H1 (cell line): ENCODE data around the gene KRTAP5-1. TPM values are rescaled to one million over a fixed set of nuclear protein-coding genes. Genes with fewer than 3 reads are reported as not detected.

Source experiments
- CTCF ChIA-PET: fragments of 300-600 bp; sonication (Branson Sonifier 250); formaldehyde crosslinking; loops from one replicate; lab custom pipeline; 2021; ENCODE audit not compliant: partially characterized antibody; lab: Charles Lee
- POLR2A ChIA-PET: fragments of 300-600 bp; sonication (Branson Sonifier 250); formaldehyde crosslinking; loops from one replicate; lab custom pipeline; 2021; ENCODE audit warnings: inconsistent platforms; ENCODE audit not compliant: partially characterized antibody; lab: Charles Lee
- DNase-seq, 2 experiments: peaks; one replicate each; pipeline versions ENCODE4 v3.0.0 to v3.0.0-alpha.2; 2010 to 2022; ENCODE audit warnings: low spot score in 2 of 2, low read depth in 1 of 2, mixed read lengths in 1 of 2
- FAIRE-seq: peaks from 2 replicates; lab custom pipeline; 2011; peaks lifted over from hg19 to GRCh38; lab: Jason Lieb, UNC
- H2AFZ ChIP-seq: 2 replicates; pipeline ENCODE4 v1.8.1; 2012; ENCODE audit warnings: low read length, inconsistent platforms
- H2AK5ac ChIP-seq: 2 replicates; pipeline ENCODE4 v1.6.1; 2013; ENCODE audit warnings: low read depth, low read length
- H2BK120ac ChIP-seq: replicated peaks from 2 replicates; pipeline ENCODE3; 2013; ENCODE audit warnings: low read depth, low read length, inconsistent platforms
- H2BK12ac ChIP-seq: 2 replicates; pipeline ENCODE4 v1.6.1; 2013; ENCODE audit warnings: low read depth, low read length
- H2BK15ac ChIP-seq: 2 replicates; pipeline ENCODE4 v1.6.1; 2013; ENCODE audit warnings: low read length
- H2BK20ac ChIP-seq: 2 replicates; pipeline ENCODE4 v1.6.1; 2013; ENCODE audit warnings: low read length
- H2BK5ac ChIP-seq: 2 replicates; pipeline ENCODE4 v1.6.1; 2013; ENCODE audit warnings: low read depth, low read length
- H3K14ac ChIP-seq: 2 replicates; pipeline ENCODE4 v1.6.1; 2013; ENCODE audit warnings: inconsistent platforms; ENCODE audit not compliant: insufficient read length
- H3K18ac ChIP-seq: 2 replicates; pipeline ENCODE4 v1.6.1; 2013; ENCODE audit warnings: low read length; ENCODE audit errors: extremely low read depth
- H3K23ac ChIP-seq: 2 replicates; pipeline ENCODE4 v1.6.1; 2013; ENCODE audit warnings: inconsistent platforms; ENCODE audit not compliant: insufficient read length
- H3K23me2 ChIP-seq: 2 replicates; pipeline ENCODE4 v1.6.1; 2013; ENCODE audit warnings: low read depth, low read length
- H3K27ac ChIP-seq: 2 replicates; pipeline ENCODE4 v1.6.1; 2011; ENCODE audit warnings: low read depth, low read length, inconsistent platforms
- H3K27me3 ChIP-seq, 4 experiments: replicated peaks in 1 of 4; 1 replicate in 1 of 4; 2 replicates in 3 of 4; pipeline versions ENCODE4 v1.6.1 to v1.8.1; 2011 to 2013; ENCODE audit warnings: low read length in 3 of 4, mild to moderate bottlenecking in 3 of 4, inconsistent platforms in 2 of 4, mixed read lengths in 2 of 4, moderate library complexity in 1 of 4; ENCODE audit not compliant: control insufficient read depth in 3 of 4, insufficient read depth in 3 of 4; ENCODE audit errors: extremely low read depth in 1 of 4
- H3K36me3 ChIP-seq, 4 experiments: 2 replicates each; pipeline versions ENCODE4 v1.6.1 to v1.8.1; 2011 to 2013; ENCODE audit warnings: mild to moderate bottlenecking in 4 of 4, low read length in 3 of 4, moderate library complexity in 2 of 4, control low read depth in 1 of 4, inconsistent platforms in 1 of 4; ENCODE audit not compliant: insufficient read depth in 4 of 4, control insufficient read depth in 2 of 4
- H3K4ac ChIP-seq: replicated peaks from 2 replicates; pipeline ENCODE3; 2013; ENCODE audit warnings: low read length, low read depth, mixed read lengths, inconsistent platforms; ENCODE audit not compliant: insufficient read length
- H3K4me1 ChIP-seq, 4 experiments: replicated peaks in 1 of 4; 1 replicate in 1 of 4; 2 replicates in 3 of 4; pipeline versions ENCODE4 v1.6.1 to v1.8.1; 2011 to 2013; ENCODE audit warnings: low read length in 3 of 4, inconsistent platforms in 2 of 4, mixed read lengths in 1 of 4; ENCODE audit not compliant: insufficient read depth in 4 of 4, control insufficient read depth in 3 of 4
- H3K4me2 ChIP-seq, 2 experiments: 2 replicates each; pipeline versions ENCODE4 v1.6.1 to v1.8.1; 2011 to 2013; ENCODE audit warnings: low read depth in 2 of 2, low read length in 2 of 2, control low read depth in 1 of 2, inconsistent platforms in 1 of 2, mild to moderate bottlenecking in 1 of 2; ENCODE audit not compliant: insufficient read depth in 1 of 2
- H3K4me3 ChIP-seq, 4 experiments: fragments of 200-600, 300-600 bp in 1 of 4; sonication (generic), shearing (Covaris generic), sonication (Bioruptor Twin) in 1 of 4; 2 replicates each; pipeline versions ENCODE4 v1.5.1 to v1.8.1; 2011 to 2016; ENCODE audit warnings: low read length in 4 of 4, low read depth in 3 of 4, control low read depth in 2 of 4, inconsistent platforms in 2 of 4, mild to moderate bottlenecking in 2 of 4, mixed read lengths in 1 of 4, moderate library complexity in 1 of 4; ENCODE audit not compliant: insufficient read depth in 2 of 4; ENCODE audit errors: extremely low read depth in 1 of 4
- H3K56ac ChIP-seq: replicated peaks from 2 replicates; pipeline ENCODE3; 2013; ENCODE audit warnings: low read depth, mild to moderate bottlenecking, mixed read lengths, low read length, inconsistent platforms; ENCODE audit not compliant: insufficient read length
- H3K79me1 ChIP-seq: 2 replicates; pipeline ENCODE4 v1.6.1; 2013; ENCODE audit warnings: low read depth, low read length, control low read depth
- H3K79me2 ChIP-seq, 2 experiments: 2 replicates each; pipeline versions ENCODE4 v1.6.1 to v1.8.1; 2012 to 2013; ENCODE audit warnings: low read length in 2 of 2, mild to moderate bottlenecking in 2 of 2, inconsistent platforms in 1 of 2; ENCODE audit not compliant: insufficient read depth in 2 of 2, control insufficient read depth in 1 of 2
- H3K9ac ChIP-seq, 4 experiments: replicated peaks in 1 of 4; 1 replicate in 1 of 4; 2 replicates in 3 of 4; pipeline versions ENCODE4 v1.6.1 to v1.8.1; 2011 to 2013; ENCODE audit warnings: low read depth in 3 of 4, low read length in 3 of 4, control low read depth in 2 of 4, mild to moderate bottlenecking in 2 of 4, moderate library complexity in 2 of 4, inconsistent platforms in 1 of 4; ENCODE audit errors: extremely low read depth in 1 of 4
- H3K9me3 ChIP-seq, 2 experiments: 2 replicates each; pipeline versions ENCODE4 v1.6.1 to v1.8.1; 2012 to 2013; ENCODE audit warnings: mild to moderate bottlenecking in 2 of 2, moderate library complexity in 2 of 2, control low read depth in 1 of 2, inconsistent platforms in 1 of 2, low read depth in 1 of 2, low read length in 1 of 2, mixed read lengths in 1 of 2; ENCODE audit not compliant: insufficient read depth in 2 of 2
- H4K20me1 ChIP-seq, 2 experiments: replicated peaks in 1 of 2; 2 replicates each; pipeline versions ENCODE3 to v1.8.1; 2011 to 2013; ENCODE audit warnings: inconsistent platforms in 2 of 2, low read length in 2 of 2, mild to moderate bottlenecking in 1 of 2; ENCODE audit not compliant: insufficient read depth in 2 of 2, control insufficient read depth in 1 of 2
- H4K5ac ChIP-seq: 2 replicates; pipeline ENCODE4 v1.6.1; 2013; ENCODE audit warnings: low read length, low read depth, mixed read lengths, inconsistent platforms; ENCODE audit not compliant: insufficient read length
- H4K8ac ChIP-seq: 2 replicates; pipeline ENCODE4 v1.8.0; 2013; ENCODE audit warnings: mild to moderate bottlenecking, moderate library complexity, low read length, inconsistent platforms; ENCODE audit not compliant: insufficient read depth; ENCODE audit errors: extremely low read depth
- H4K91ac ChIP-seq: replicated peaks from 2 replicates; pipeline ENCODE3; 2013; ENCODE audit warnings: low read length, mixed read lengths, inconsistent platforms; ENCODE audit not compliant: insufficient read length
- CBX8 ChIP-seq: fragments of 300-800, 300-1000 bp; sonication (generic); IDR thresholded peaks from 2 replicates; pipeline ENCODE4 v1.7.1; 2016; ENCODE audit warnings: low read depth, low read length, borderline replicate concordance
- CTCF ChIP-seq, 3 experiments: IDR thresholded peaks; 1 replicate in 2 of 3; 2 replicates in 1 of 3; pipeline versions ENCODE4 v1.5.1 to v1.6.1; 2011; ENCODE audit warnings: low read length in 3 of 3, mild to moderate bottlenecking in 3 of 3, inconsistent platforms in 2 of 3, low read depth in 1 of 3, moderate library complexity in 1 of 3; ENCODE audit not compliant: insufficient read depth in 1 of 3; ENCODE audit errors: control extremely low read depth in 1 of 3
- RAD21 ChIP-seq, 2 experiments: IDR thresholded peaks in 1 of 2; conservative IDR thresholded peaks in 1 of 2; 2 replicates each; pipeline ENCODE4 v1.6.1; 2011; ENCODE audit warnings: low read depth in 2 of 2, low read length in 2 of 2, improper control_type of control experiment in 1 of 2, inconsistent platforms in 1 of 2, mild to moderate bottlenecking in 1 of 2, moderate library complexity in 1 of 2
- RFX5 ChIP-seq: IDR thresholded peaks from 2 replicates; pipeline ENCODE4 v1.6.1; 2011; ENCODE audit warnings: low read depth, low read length, improper control_type of control experiment, borderline replicate concordance
- SUZ12 ChIP-seq: fragments of 200-600 bp; sonication (generic); IDR thresholded peaks from 2 replicates; pipeline ENCODE4 v1.6.1; 2012; ENCODE audit warnings: mild to moderate bottlenecking, inconsistent platforms, low read length, moderate library complexity, mixed read lengths
- WGBS, 2 experiments: shearing (Covaris generic) in 1 of 2; methylation state at CpG; one replicate each; pipeline versions ENCODE4 v1.1.6 to v1.1.7; 2013 to 2015; ENCODE audit warnings: low lambda C conversion rate in 2 of 2, mixed read lengths in 2 of 2, inconsistent platforms in 1 of 2, low coverage in 1 of 2, missing lambda C conversion rate in 1 of 2; ENCODE audit not compliant: insufficient replicate concordance in 2 of 2, insufficient coverage in 1 of 2, insufficient read length in 1 of 2; ENCODE audit errors: extremely low coverage in 1 of 2, missing lambda C conversion rate in 1 of 2; 5-methylcytosine and 5-hydroxymethylcytosine counted together
- polyA plus RNA-seq, 7 experiments: library from polyadenylated mRNA; depleted of rRNA in 3 of 7; stranded (reverse) in 5 of 7; unstranded in 2 of 7; fragments of >200 nt in 5 of 7; fragments of 200-250 nt in 2 of 7; gene quantifications; 1 replicate in 5 of 7; 2 replicates in 1 of 7; 4 replicates in 1 of 7; pipeline versions ENCODE4 v1.2.1 to v1.2.3, GENCODE V29; 2011 to 2013; ENCODE audit warnings: missing spikeins in 2 of 7, mixed read lengths in 2 of 7
- total RNA-seq: library from RNA; stranded (reverse); fragmentation: NEBNext Ultra II Directional; extraction: Animal tissue kit (Norgen Biotek cat#: 25700); gene quantifications from 2 replicates; pipeline ENCODE4 v1.2.1, GENCODE V29; 2021

Gene KRTAP5-1
- total and polyA plus RNA-seq, 2 of the 8 experiments (the other 6 are each of a cell fraction or from before 2014, with no cell fraction given) = not detected

GRCh38 chr11:1576825-1577224 lies 8.3 kb downstream of the KRTAP5-1 start:
- no peak for DNase-seq
- CTCF ChIA-PET = interaction anchor here (0.6 to 8.2 kb wide), 13 partner anchors 12 to 336 kb away, joined by 3 to 144 read pairs (median 3); partner anchors contain the start of genes KRTAP5-2 and KRTAP5-5
- no peak overlapping the region for H3K23ac ChIP-seq
- no peak for TF ChIP-seq RFX5
- no peak for TF ChIP-seq SUZ12
- TF ChIP-seq CTCF (IDR thresholded peaks at IDR 0.05; ENCODE audit: control extremely low read depth in 1 of 3, insufficient read depth in 1 of 3, low read depth in 1 of 3, low read length in 3 of 3) = no peak
- TF ChIP-seq CBX8 = no peak
- no peak for TF ChIP-seq RAD21 (IDR thresholded peaks at IDR 0.05 in 1 of 2, conservative IDR thresholded peaks at IDR 0.05 in 1 of 2; ENCODE audit: low read depth in 2 of 2, low read length in 2 of 2)

More at GRCh38 chr11:1576825-1577224, 8.3 kb downstream of the KRTAP5-1 start:
- POLR2A ChIA-PET = interaction anchor here (0.6 kb wide), 2 partner anchors 16 to 50 kb away, joined by 3 read pairs; no protein-coding TSS in a partner anchor
- H3K27me3 ChIP-seq = peaks cover 18 to 34% (median 30%) of the 10 kb centered on the region in 4 experiments
- peaks cover 0 to 4% of the 10 kb centered on the region in 2 experiments for H4K20me1 ChIP-seq
- H3K79me1 ChIP-seq = no peaks in the 10 kb centered on the region
- no peak overlapping the region for H2AFZ ChIP-seq
- no peak overlapping the region for H3K9ac ChIP-seq
- H4K91ac ChIP-seq = no peak overlapping the region
- no peak overlapping the region for H3K4me2 ChIP-seq
- H2BK5ac ChIP-seq = no peak overlapping the region
- no peak overlapping the region; the same call in 1 of the 2 replicates for H3K18ac ChIP-seq
- no peaks in the 10 kb centered on the region; the same call in 1 of the 2 replicates for H3K23me2 ChIP-seq
- H4K8ac ChIP-seq = no peak overlapping the region
- no peak overlapping the region for H3K4ac ChIP-seq
- no peak overlapping the region for H3K14ac ChIP-seq
- H3K36me3 ChIP-seq = no peaks in the 10 kb centered on the region
- peaks cover 0 to 6% of the 10 kb centered on the region in 2 experiments; a peak in 2 of 4 replicates for H3K9me3 ChIP-seq
- H2BK12ac ChIP-seq = no peak overlapping the region
- no peaks in the 10 kb centered on the region for H3K79me2 ChIP-seq
- WGBS, 2 experiments = 83% methylated on average over 6 of the region's 6 CpGs; no CpG with 5 or more reads in 1 of the 2 experiments
- peaks cover 0 to 14% (median 6%) of the 10 kb centered on the region in 4 experiments; a peak in 6 of 7 replicates for H3K4me1 ChIP-seq
- no peak overlapping the region for H4K5ac ChIP-seq
- no peak for FAIRE-seq
- H2AK5ac ChIP-seq = no peak overlapping the region
- H2BK20ac ChIP-seq = no peak overlapping the region
- no peak overlapping the region for H3K27ac ChIP-seq
- H2BK15ac ChIP-seq = no peak overlapping the region
- H2BK120ac ChIP-seq = no peak overlapping the region
- H3K56ac ChIP-seq = no peak overlapping the region
- H3K4me3 ChIP-seq = no peak overlapping the region
